SK-N-SH (cell line): ENCODE data around the gene ADAMTS20. TPM values are rescaled to one million over a fixed set of nuclear protein-coding genes. Genes with fewer than 3 reads are reported as not detected.

ENCODE experiments used
- CTCF ChIA-PET: fragments of 300-600, 350-600 bp; formaldehyde crosslinking; extraction: SDS; loops from one replicate; lab custom pipeline; 2021; lab: Yijun Ruan, JAX
- POLR2A ChIA-PET: fragments of 350-600 bp; sonication (Branson Sonifier 250); formaldehyde crosslinking; extraction: SDS; loops from one replicate; lab custom pipeline; 2020; ENCODE audit warnings: antibody characterized with exemption, inconsistent platforms; lab: Yijun Ruan, JAX
- DNase-seq: peaks from one replicate; pipeline ENCODE4 v3.0.0; 2012
- H2AFZ ChIP-seq: fragments of 200-600 bp; sonication (generic); 2 replicates; pipeline ENCODE4 v1.8.1; 2016; ENCODE audit warnings: antibody characterized with exemption, mild to moderate bottlenecking, low read depth
- H3F3A ChIP-seq: fragments of 200-600 bp; sonication (generic); replicated peaks from 2 replicates; pipeline ENCODE3; 2016; ENCODE audit warnings: antibody characterized with exemption, mild to moderate bottlenecking; ENCODE audit not compliant: insufficient read depth
- H3K27ac ChIP-seq, 2 experiments: fragments of 200-500 bp in 1 of 2; fragments of 200-600 bp in 1 of 2; sonication (Bioruptor generic) in 1 of 2; sonication (generic), shearing (Covaris generic) in 1 of 2; 2 replicates each; pipeline versions ENCODE4 v1.5.1 to v1.6.1; 2014 to 2016; ENCODE audit warnings: low read depth in 2 of 2, inconsistent platforms in 1 of 2, low read length in 1 of 2, mild to moderate bottlenecking in 1 of 2, mixed read lengths in 1 of 2
- H3K27me3 ChIP-seq: fragments of 200-600 bp; sonication (generic), shearing (Covaris generic); 2 replicates; pipeline ENCODE4 v1.6.1; 2016; ENCODE audit warnings: mixed run types; ENCODE audit not compliant: insufficient read depth
- H3K36me3 ChIP-seq, 2 experiments: fragments of 200-500 bp in 1 of 2; fragments of 200-600 bp in 1 of 2; sonication (Bioruptor generic) in 1 of 2; sonication (generic) in 1 of 2; replicated peaks in 1 of 2; 2 replicates each; pipeline versions ENCODE3 to v1.5.1; 2014 to 2016; ENCODE audit warnings: low read length in 1 of 2, mild to moderate bottlenecking in 1 of 2; ENCODE audit not compliant: insufficient read depth in 2 of 2, control insufficient read depth in 1 of 2
- H3K4me1 ChIP-seq, 2 experiments: fragments of 200-500 bp in 1 of 2; fragments of 200-600 bp in 1 of 2; sonication (Bioruptor generic) in 1 of 2; sonication (generic), shearing (Covaris generic) in 1 of 2; 2 replicates each; pipeline versions ENCODE4 v1.5.1 to v1.6.1; 2014 to 2016; ENCODE audit warnings: low read depth in 1 of 2, low read length in 1 of 2, mixed run types in 1 of 2; ENCODE audit not compliant: insufficient read depth in 2 of 2, control insufficient read depth in 1 of 2
- H3K4me2 ChIP-seq: fragments of 200-600 bp; sonication (generic), shearing (Covaris generic); 2 replicates; pipeline ENCODE4 v1.6.1; 2017; ENCODE audit warnings: mixed run types
- H3K4me3 ChIP-seq, 2 experiments: fragments of 200-500 bp in 1 of 2; fragments of 200-600 bp in 1 of 2; sonication (Bioruptor generic) in 1 of 2; sonication (generic), shearing (Covaris generic) in 1 of 2; 2 replicates each; pipeline versions ENCODE4 v1.5.1 to v1.8.1; 2014 to 2016; ENCODE audit warnings: low read depth in 2 of 2, inconsistent platforms in 1 of 2, low read length in 1 of 2, mild to moderate bottlenecking in 1 of 2, mixed read lengths in 1 of 2, moderate library complexity in 1 of 2
- H3K79me2 ChIP-seq: fragments of 200-600 bp; sonication (generic); 2 replicates; pipeline ENCODE4 v1.8.1; 2017; ENCODE audit warnings: mild to moderate bottlenecking; ENCODE audit not compliant: insufficient read depth
- H3K9ac ChIP-seq: fragments of 200-600 bp; sonication (generic); 2 replicates; pipeline ENCODE4 v1.6.1; 2017; ENCODE audit warnings: mixed run types
- H3K9me2 ChIP-seq: fragments of 200-600 bp; sonication (generic); 2 replicates; pipeline ENCODE4 v1.6.1; 2017; ENCODE audit warnings: mixed run types
- H3K9me3 ChIP-seq: fragments of 200-600 bp; sonication (generic); 2 replicates; pipeline ENCODE4 v1.6.1; 2017; ENCODE audit warnings: mixed run types, mild to moderate bottlenecking, moderate library complexity
- H4K20me1 ChIP-seq: fragments of 200-600 bp; sonication (generic); 2 replicates; pipeline ENCODE4 v1.6.1; 2017; ENCODE audit warnings: mild to moderate bottlenecking, mixed run types; ENCODE audit not compliant: insufficient read depth
- CHD2 ChIP-seq: fragments of 150-350 bp; IDR thresholded peaks from 2 replicates; pipeline ENCODE4 v1.6.1; 2018; ENCODE audit warnings: low read length; ENCODE audit not compliant: partially characterized antibody
- EZH2phosphoT487 ChIP-seq: fragments of 200-600 bp; sonication (generic); IDR thresholded peaks from 2 replicates; pipeline ENCODE4 v1.6.1; 2017; ENCODE audit warnings: low read depth, mixed run types, mild to moderate bottlenecking, antibody characterized with exemption, moderate library complexity, borderline replicate concordance
- FOSL2 ChIP-seq: IDR thresholded peaks from 2 replicates; pipeline ENCODE4 v1.4.0; 2012; ENCODE audit warnings: low read depth, mild to moderate bottlenecking, moderate library complexity, borderline replicate concordance
- FOXJ3 ChIP-seq: sonication (generic); formaldehyde crosslinking; IDR thresholded peaks from 2 replicates; pipeline ENCODE4 v1.5.1; 2020; ENCODE audit warnings: mild to moderate bottlenecking, missing genetic modification reagents
- GATA2 ChIP-seq: sonication (generic); formaldehyde crosslinking; IDR thresholded peaks from 2 replicates; pipeline ENCODE4 v1.5.0; 2020; ENCODE audit warnings: mild to moderate bottlenecking, missing genetic modification reagents
- MXI1 ChIP-seq: IDR thresholded peaks from 2 replicates; pipeline ENCODE4 v1.6.1; 2012; ENCODE audit warnings: mild to moderate bottlenecking, low read depth, low read length, improper control_type of control experiment
- NRF1 ChIP-seq: IDR thresholded peaks from 2 replicates; pipeline ENCODE4 v1.6.1; 2012; ENCODE audit warnings: low read depth, mild to moderate bottlenecking, low read length
- RAD21 ChIP-seq: IDR thresholded peaks from 2 replicates; pipeline ENCODE4 v1.6.1; 2012; ENCODE audit warnings: mild to moderate bottlenecking, low read length
- RCOR1 ChIP-seq: fragments of 150-350 bp; IDR thresholded peaks from 2 replicates; pipeline ENCODE4 v1.6.1; 2017; ENCODE audit warnings: antibody characterized with exemption, low read length
- SMC3 ChIP-seq: IDR thresholded peaks from 2 replicates; pipeline ENCODE4 v1.6.1; 2012; ENCODE audit warnings: low read depth, low read length, improper control_type of control experiment
- YY1 ChIP-seq: IDR thresholded peaks from 2 replicates; pipeline ENCODE4 v1.4.0; 2012; ENCODE audit warnings: low read depth, mild to moderate bottlenecking
- WGBS: methylation state at CpG from one replicate; pipeline ENCODE4 v1.1.6; 2017; ENCODE audit warnings: low lambda C conversion rate; 5-methylcytosine and 5-hydroxymethylcytosine counted together
- polyA plus RNA-seq, 3 experiments: library from polyadenylated mRNA; depleted of rRNA; stranded (reverse); fragments of >200 nt; gene quantifications; 2 replicates each; pipeline ENCODE4 v1.2.3, GENCODE V29; 2012
- TF ChIP-seq, protein P1 (sequence below): fragments of 200-600 bp; sonication (generic); IDR thresholded peaks from 2 replicates; pipeline ENCODE4 v1.6.1; 2017; ENCODE audit warnings: antibody characterized with exemption, mild to moderate bottlenecking, moderate library complexity
- TF ChIP-seq, protein P2 (sequence below): IDR thresholded peaks from 2 replicates; pipeline ENCODE4 v1.4.0; 2012; ENCODE audit warnings: low read depth
- TF ChIP-seq, protein P3 (sequence below): IDR thresholded peaks from 2 replicates; pipeline ENCODE4; 2012

Gene ADAMTS20
- polyA plus RNA-seq, 1 of the 3 experiments (the other 2 are of a cell fraction), result not detected

DNA sequence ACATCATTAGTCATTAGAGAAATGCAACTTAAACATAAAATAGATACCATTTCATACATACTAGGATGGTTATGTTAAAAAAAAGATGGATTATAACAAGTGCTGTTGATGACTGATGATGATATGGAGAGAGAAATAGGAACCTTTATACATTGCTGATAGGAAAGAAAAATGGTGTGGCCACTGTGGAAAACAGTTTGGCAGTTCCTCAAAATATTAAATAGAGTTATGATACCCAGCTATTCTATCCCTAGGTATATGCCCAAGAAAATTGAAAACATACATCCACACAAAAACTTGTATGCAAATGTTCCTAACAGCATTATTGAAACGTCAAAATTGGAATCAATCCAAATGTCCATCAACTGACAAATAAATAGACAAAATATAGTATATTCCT lies 170.1 kb downstream of the ADAMTS20 start (continued):
- TF ChIP-seq, protein P1, sequence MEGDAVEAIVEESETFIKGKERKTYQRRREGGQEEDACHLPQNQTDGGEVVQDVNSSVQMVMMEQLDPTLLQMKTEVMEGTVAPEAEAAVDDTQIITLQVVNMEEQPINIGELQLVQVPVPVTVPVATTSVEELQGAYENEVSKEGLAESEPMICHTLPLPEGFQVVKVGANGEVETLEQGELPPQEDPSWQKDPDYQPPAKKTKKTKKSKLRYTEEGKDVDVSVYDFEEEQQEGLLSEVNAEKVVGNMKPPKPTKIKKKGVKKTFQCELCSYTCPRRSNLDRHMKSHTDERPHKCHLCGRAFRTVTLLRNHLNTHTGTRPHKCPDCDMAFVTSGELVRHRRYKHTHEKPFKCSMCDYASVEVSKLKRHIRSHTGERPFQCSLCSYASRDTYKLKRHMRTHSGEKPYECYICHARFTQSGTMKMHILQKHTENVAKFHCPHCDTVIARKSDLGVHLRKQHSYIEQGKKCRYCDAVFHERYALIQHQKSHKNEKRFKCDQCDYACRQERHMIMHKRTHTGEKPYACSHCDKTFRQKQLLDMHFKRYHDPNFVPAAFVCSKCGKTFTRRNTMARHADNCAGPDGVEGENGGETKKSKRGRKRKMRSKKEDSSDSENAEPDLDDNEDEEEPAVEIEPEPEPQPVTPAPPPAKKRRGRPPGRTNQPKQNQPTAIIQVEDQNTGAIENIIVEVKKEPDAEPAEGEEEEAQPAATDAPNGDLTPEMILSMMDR, result no peak
- TF ChIP-seq YY1 (no peak), NRF1 (no peak), FOSL2 (no peak), MXI1 (no peak), RCOR1 (no peak)

DNA sequence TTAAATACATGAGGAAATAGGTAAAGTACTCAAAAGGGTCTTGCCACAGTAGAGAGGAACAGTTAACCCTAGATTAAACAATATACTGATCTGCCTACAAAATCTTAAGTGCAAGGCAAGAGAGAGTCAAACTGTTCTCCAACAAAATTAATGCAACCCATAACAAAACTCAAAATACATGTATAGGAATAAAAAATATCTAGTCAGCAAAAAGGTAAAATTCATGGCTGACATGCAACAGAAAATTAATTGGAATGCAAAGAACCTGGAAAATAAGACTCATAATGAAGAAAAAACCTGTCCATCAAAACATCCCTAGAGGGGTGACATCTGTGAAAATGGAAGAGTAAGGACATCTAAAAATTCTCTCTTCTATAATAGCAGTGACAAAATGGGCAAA lies 173.6 kb downstream of the ADAMTS20 start:
- no peak for DNase-seq
- Histone ChIP-seq H3K4me1 (no peaks in the 10 kb centered on the region), H3K79me2 (no peaks in the 10 kb centered on the region), H3F3A (no peaks in the 10 kb centered on the region), H2AFZ (no peak overlapping the region), H3K27me3 (no peaks in the 10 kb centered on the region), H3K4me3 (no peak overlapping the region), H4K20me1 (no peaks in the 10 kb centered on the region), H3K9ac (no peak overlapping the region), H3K9me3 (no peaks in the 10 kb centered on the region), H3K4me2 (no peak overlapping the region), H3K27ac (no peak overlapping the region), H3K36me3 (no peaks in the 10 kb centered on the region), H3K9me2 (no peaks in the 10 kb centered on the region)
- ChIA-PET POLR2A (no interaction called here), CTCF (no interaction called here)
- TF ChIP-seq SMC3 (no peak), RAD21 (no peak), CHD2 (no peak), FOXJ3 (no peak), EZH2phosphoT487 (no peak), MXI1 (no peak)
- TF ChIP-seq, protein P2, sequence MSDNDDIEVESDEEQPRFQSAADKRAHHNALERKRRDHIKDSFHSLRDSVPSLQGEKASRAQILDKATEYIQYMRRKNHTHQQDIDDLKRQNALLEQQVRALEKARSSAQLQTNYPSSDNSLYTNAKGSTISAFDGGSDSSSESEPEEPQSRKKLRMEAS, result no peak

DNA sequence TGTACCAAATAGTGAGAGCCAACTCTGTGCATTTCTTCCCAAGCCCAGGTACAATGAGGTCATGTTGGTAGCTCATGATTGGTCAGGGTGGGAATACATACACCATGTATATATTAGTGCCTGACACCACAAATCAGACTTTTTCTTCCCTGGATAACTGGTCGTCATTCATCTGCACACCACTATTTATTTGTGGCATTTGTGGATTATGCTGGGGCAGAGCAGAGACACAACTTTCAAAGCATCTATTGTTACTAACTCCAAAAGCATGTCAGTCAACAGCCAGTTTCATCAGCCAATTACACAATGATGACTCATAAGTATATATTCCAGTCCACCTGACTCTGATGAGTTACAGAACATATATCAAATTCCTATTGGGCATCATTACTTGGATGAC lies 181.7 kb downstream of the ADAMTS20 start:
- Histone ChIP-seq H3K27ac (no peak overlapping the region), H3K9ac (no peak overlapping the region), H3K79me2 (no peaks in the 10 kb centered on the region), H3K36me3 (no peaks in the 10 kb centered on the region), H2AFZ (no peak overlapping the region), H4K20me1 (no peaks in the 10 kb centered on the region), H3F3A (no peaks in the 10 kb centered on the region)
- POLR2A ChIA-PET, result no interaction called here
- TF ChIP-seq, protein P3, sequence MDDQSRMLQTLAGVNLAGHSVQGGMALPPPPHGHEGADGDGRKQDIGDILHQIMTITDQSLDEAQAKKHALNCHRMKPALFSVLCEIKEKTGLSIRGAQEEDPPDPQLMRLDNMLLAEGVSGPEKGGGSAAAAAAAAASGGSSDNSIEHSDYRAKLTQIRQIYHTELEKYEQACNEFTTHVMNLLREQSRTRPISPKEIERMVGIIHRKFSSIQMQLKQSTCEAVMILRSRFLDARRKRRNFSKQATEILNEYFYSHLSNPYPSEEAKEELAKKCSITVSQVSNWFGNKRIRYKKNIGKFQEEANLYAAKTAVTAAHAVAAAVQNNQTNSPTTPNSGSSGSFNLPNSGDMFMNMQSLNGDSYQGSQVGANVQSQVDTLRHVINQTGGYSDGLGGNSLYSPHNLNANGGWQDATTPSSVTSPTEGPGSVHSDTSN, result 0 out of 2 replicates have a peak, but pooled peaks have one; percentile 37
- TF ChIP-seq GATA2 (CRISPR knock-in tag), result no peak
- TF ChIP-seq, all 33 proteins: peak for 1
- Histone ChIP-seq H3K4me1 (no peaks in the 10 kb centered on the region), H3K9me2 (no peaks in the 10 kb centered on the region), H3K27me3 (no peaks in the 10 kb centered on the region), H3K4me3 (no peak overlapping the region), H3K9me3 (no peaks in the 10 kb centered on the region), H3K4me2 (no peak overlapping the region)
- DNase-seq, result no peak
- WGBS, result 19% methylated on average over 1 of the region's 1 CpG
- CTCF ChIA-PET, result interaction anchor here (0.7 kb wide), 1 partner anchor 153 kb away, joined by 4 read pairs; no protein-coding TSS in a partner anchor
